ENCODE results near the gene GJB2.

GJB2 gene

GRCh38 chr13:20141238-20142022, 51.3 kb downstream of the GJB2 start:
- no peak for DNase-seq (ENCODE audit: low read depth)

DNA sequence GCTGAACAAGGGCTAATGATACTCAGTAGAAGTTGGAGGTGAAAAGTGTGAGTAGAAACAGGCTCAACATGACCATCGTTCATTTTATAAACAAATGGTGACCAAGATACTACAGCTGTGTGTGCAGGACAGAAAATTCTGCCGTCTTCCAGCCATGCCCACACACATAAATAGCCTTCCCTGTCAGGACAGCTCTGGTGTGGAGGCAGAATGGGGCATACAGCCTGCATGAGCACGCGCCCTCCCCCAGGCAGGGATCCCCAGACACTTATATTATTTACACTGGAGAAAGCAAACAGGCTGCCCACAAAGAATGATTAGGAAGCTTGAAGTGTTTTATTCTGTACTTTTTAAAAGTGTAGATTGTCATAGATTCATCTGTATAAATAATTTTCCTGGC, 52.3 kb downstream of the GJB2 start:
- DNase-seq (ENCODE audit: low read depth), result no peak

DNA sequence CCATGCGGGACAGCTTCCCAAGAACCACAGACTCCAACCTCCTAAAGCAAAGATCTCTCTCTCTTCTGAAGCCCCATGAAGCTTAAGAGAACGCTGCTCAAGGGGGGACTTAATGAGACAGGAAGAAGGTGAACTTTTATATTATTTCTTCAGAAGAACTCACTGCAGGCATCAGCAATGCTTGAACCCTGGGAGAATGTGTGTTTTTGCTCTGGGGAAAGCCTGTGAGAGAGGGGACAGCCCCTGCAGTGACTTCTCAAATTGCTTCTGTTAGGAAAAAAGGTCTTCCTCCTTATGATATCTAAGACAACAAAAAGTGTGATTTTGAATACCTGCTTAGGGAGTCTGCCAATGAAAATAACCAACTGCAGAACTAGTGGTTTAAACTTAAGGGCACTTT, 54.9 kb downstream of the GJB2 start:
- DNase-seq (ENCODE audit: low read depth), result no peak

All from stimulated activated CD4-positive, alpha-beta T cell treated with anti-CD3 and anti-CD28 coated beads, Interleukin-2, amount 100 ng/mL, for 4 hours (primary cell).